HepG2 (cell line): ENCODE results near the gene PNPLA3. TPM values are rescaled to one million over a fixed set of nuclear protein-coding genes. Genes with fewer than 3 reads are reported as not detected.
A peak's percentile ranks its signal among the peaks of the same experiment; 100 is the strongest.

Source experiments
- ATAC-seq: fragments of 200-7000 bp; cut with Tn5 transposase; 3 replicates; pipeline ENCODE4 v1.9.1; 2020; ENCODE audit warnings: mild to moderate bottlenecking, moderate library complexity
- BruUV-seq: library from RNA; stranded (reverse); fragments of 400-500 nt; replicated peaks from 2 replicates; lab custom pipeline; 2021; lab: Mats Ljungman, UMichigan
- CTCF ChIA-PET: fragments of 300-600 bp; formaldehyde crosslinking; extraction: SDS; loops from one replicate; lab custom pipeline; 2021; ENCODE audit warnings: low total read pairs, inconsistent platforms, low intra/inter-chr PET ratio; lab: Yijun Ruan, JAX
- POLR2A ChIA-PET: fragments of 350-600 bp; sonication (Branson Sonifier 250); formaldehyde crosslinking; loops from one replicate; lab custom pipeline; 2020; ENCODE audit warnings: antibody characterized with exemption, inconsistent platforms; lab: Yijun Ruan, JAX
- DNase-seq: peaks from one replicate; pipeline ENCODE4 v3.0.0-alpha.2; 2015; ENCODE audit warnings: low spot score
- FAIRE-seq: peaks from 3 replicates; lab custom pipeline; 2011; peaks lifted over from hg19 to GRCh38; lab: Jason Lieb, UNC
- H2AFZ ChIP-seq: one replicate; pipeline ENCODE4 v1.6.1; 2011; ENCODE audit warnings: low read length, inconsistent platforms
- H3K27ac ChIP-seq: fragments of 300-600 bp; 3 replicates; pipeline ENCODE4 v1.8.0; 2011; ENCODE audit warnings: mixed run types, mild to moderate bottlenecking, mixed read lengths, low read length, inconsistent platforms; ENCODE audit not compliant: insufficient read depth; ENCODE audit errors: extremely low read length
- H3K27me3 ChIP-seq, 2 experiments: fragments of 200-600 bp in 1 of 2; 2 replicates in 1 of 2; 3 replicates in 1 of 2; pipeline versions ENCODE4 v1.6.0 to v1.8.0; 2011; ENCODE audit warnings: low read length in 2 of 2, mild to moderate bottlenecking in 2 of 2, moderate library complexity in 2 of 2, inconsistent platforms in 1 of 2; ENCODE audit not compliant: insufficient read depth in 2 of 2, control insufficient read depth in 1 of 2
- H3K36me3 ChIP-seq, 2 experiments: fragments of 200-600 bp in 1 of 2; replicated peaks in 1 of 2; 2 replicates in 1 of 2; 3 replicates in 1 of 2; pipeline versions ENCODE4 v1.5.1 to v1.8.0; 2011; ENCODE audit warnings: low read length in 2 of 2, inconsistent platforms in 1 of 2; ENCODE audit not compliant: insufficient read depth in 2 of 2, control insufficient read depth in 1 of 2
- H3K4me1 ChIP-seq: 2 replicates; pipeline ENCODE4 v1.5.1; 2012; ENCODE audit warnings: low read length, inconsistent platforms; ENCODE audit not compliant: insufficient read depth
- H3K4me2 ChIP-seq: 2 replicates; pipeline ENCODE4 v1.6.0; 2011; ENCODE audit warnings: low read depth, low read length, inconsistent platforms
- H3K4me3 ChIP-seq, 3 experiments: fragments of 200-600 bp in 1 of 3; sonication (generic), shearing (Covaris generic) in 1 of 3; replicated peaks in 1 of 3; 2 replicates each; pipeline ENCODE4 v1.5.1; 2011 to 2016; ENCODE audit warnings: low read length in 3 of 3, inconsistent platforms in 2 of 3, low read depth in 2 of 3, mild to moderate bottlenecking in 2 of 3, control low read depth in 1 of 3, mixed read lengths in 1 of 3; ENCODE audit not compliant: insufficient read depth in 1 of 3
- H3K79me2 ChIP-seq: one replicate; pipeline ENCODE4 v1.6.1; 2011; ENCODE audit warnings: low read length, inconsistent platforms; ENCODE audit not compliant: insufficient read depth
- H3K9ac ChIP-seq: 2 replicates; pipeline ENCODE4 v1.6.0; 2011; ENCODE audit warnings: mild to moderate bottlenecking, low read depth, low read length, inconsistent platforms; ENCODE audit not compliant: insufficient read depth
- H3K9me3 ChIP-seq: 2 replicates; pipeline ENCODE4 v1.5.1; 2012; ENCODE audit warnings: mild to moderate bottlenecking, low read length
- H4K20me1 ChIP-seq: 2 replicates; pipeline ENCODE4 v1.6.0; 2011; ENCODE audit warnings: inconsistent platforms, mild to moderate bottlenecking, low read length, moderate library complexity; ENCODE audit not compliant: insufficient read depth
- HOXA3 ChIP-seq: sonication (generic); formaldehyde crosslinking; IDR thresholded peaks from 2 replicates; pipeline ENCODE4 v1.5.0; 2020; ENCODE audit warnings: missing genetic modification reagents
- KLF12 ChIP-seq: sonication (generic); formaldehyde crosslinking; IDR thresholded peaks from 2 replicates; pipeline ENCODE4 v1.4.0; 2020; ENCODE audit warnings: missing genetic modification reagents, borderline replicate concordance
- ZNF703 ChIP-seq: sonication (generic); formaldehyde crosslinking; IDR thresholded peaks from 2 replicates; pipeline ENCODE4 v1.5.1; 2020; ENCODE audit warnings: missing genetic modification reagents, mild to moderate bottlenecking, moderate library complexity, borderline replicate concordance
- ZNF792 ChIP-seq: IDR thresholded peaks from 2 replicates; pipeline ENCODE4 v1.6.1; 2016
- WGBS: methylation state at CpG from one replicate; pipeline ENCODE4 v1.1.6; 2017; ENCODE audit warnings: low lambda C conversion rate; 5-methylcytosine and 5-hydroxymethylcytosine counted together
- in situ Hi-C: cut with HindIII; loops from 2 replicates; pipeline ENCODE4 v1.10.0; 2017; ENCODE audit warnings: low pct_unique_long_range_greater_than_20kb; ENCODE audit not compliant: extremely low pct_ligation_motif_present
- intact Hi-C: fragments of 100-400 bp; cut with micrococcal nuclease; formaldehyde crosslinking; loops from one replicate; pipeline ENCODE4 v1.10.0; 2022; ENCODE audit not compliant: unreplicated experiment
- polyA plus RNA-seq, 8 experiments: library from polyadenylated mRNA; depleted of rRNA in 3 of 8; stranded (reverse) in 7 of 8; unstranded in 1 of 8; fragments of >200 nt; fragmentation: Illumina TruSeq in 4 of 8; extraction: Trizol in 4 of 8; gene quantifications; 2 replicates each; pipeline versions ENCODE4 v1.2.1 to v1.2.3, GENCODE V29; 2011 to 2016; ENCODE audit warnings: low read depth in 4 of 8, missing spikeins in 1 of 8, mixed read lengths in 1 of 8; ENCODE audit not compliant: insufficient read depth in 1 of 8
- total RNA-seq, 5 experiments: library from RNA; depleted of rRNA; stranded (reverse); fragments of >200 nt; fragmentation: Illumina TruSeq; extraction: Trizol; gene quantifications; 2 replicates each; pipeline ENCODE4 v1.2.3, GENCODE V29; 2016; ENCODE audit warnings: low read depth in 1 of 5
- TF ChIP-seq, protein P1 (sequence below): sonication (generic); formaldehyde crosslinking; IDR thresholded peaks from 2 replicates; pipeline ENCODE4 v1.5.1; 2020; ENCODE audit warnings: mild to moderate bottlenecking, missing genetic modification reagents, moderate library complexity

Gene PNPLA3
- total and polyA plus RNA-seq, 2 of the 13 experiments (the other 11 are each of a cell fraction or from before 2014, with no cell fraction given): 16.9 to 19.8 TPM

DNA sequence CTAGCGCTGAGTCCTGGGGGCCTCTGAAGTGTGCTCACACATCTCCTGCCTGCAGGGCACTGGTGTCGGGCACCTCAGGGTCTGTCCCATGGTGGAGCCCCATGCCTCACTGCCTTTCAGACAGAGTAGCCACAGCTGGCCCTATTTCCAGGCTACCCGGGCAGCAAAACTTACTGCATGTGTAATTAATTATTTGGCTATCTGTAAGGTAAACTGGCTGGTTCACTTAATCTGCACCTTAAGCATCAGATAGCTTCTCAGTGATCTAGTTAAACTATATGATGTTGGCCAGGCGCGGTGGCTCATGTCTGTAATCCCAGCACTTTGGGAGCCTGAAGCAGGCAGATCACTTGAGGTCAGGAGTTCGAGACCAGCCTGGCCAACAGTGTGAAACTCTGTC, 5.3 kb downstream of the PNPLA3 start:
- peaks cover 13% of the 10 kb centered on the region for H3K79me2 ChIP-seq
- 0 out of 2 replicates have a peak overlapping the region, but pooled peaks have one; percentile 25 for H3K4me2 ChIP-seq
- intact Hi-C loops: no loop called here
- H3K4me3 ChIP-seq: no peak overlapping the region
- no peak overlapping the region for H2AFZ ChIP-seq
- POLR2A ChIA-PET: interaction anchor here (1.4 kb wide), 1 partner anchor 26 kb away, joined by 4 read pairs; the partner anchor contains the start of gene SAMM50
- H3K27me3 ChIP-seq: no peaks in the 10 kb centered on the region; a peak in 1 of 5 replicates
- no peaks in the 10 kb centered on the region for H3K9me3 ChIP-seq
- H3K27ac ChIP-seq: peak overlapping the region; percentile 28
- in situ Hi-C loops: no loop called here
- TF ChIP-seq ZNF792 (no peak), KLF12 (CRISPR knock-in tag) (0 out of 2 replicates have a peak, but pooled peaks have one; percentile 24), HOXA3 (CRISPR knock-in tag) (0 out of 2 replicates have a peak, but pooled peaks have one; percentile 2), ZNF703 (0 out of 2 replicates have a peak, but pooled peaks have one; percentile 10)
- TF ChIP-seq, protein P1, sequence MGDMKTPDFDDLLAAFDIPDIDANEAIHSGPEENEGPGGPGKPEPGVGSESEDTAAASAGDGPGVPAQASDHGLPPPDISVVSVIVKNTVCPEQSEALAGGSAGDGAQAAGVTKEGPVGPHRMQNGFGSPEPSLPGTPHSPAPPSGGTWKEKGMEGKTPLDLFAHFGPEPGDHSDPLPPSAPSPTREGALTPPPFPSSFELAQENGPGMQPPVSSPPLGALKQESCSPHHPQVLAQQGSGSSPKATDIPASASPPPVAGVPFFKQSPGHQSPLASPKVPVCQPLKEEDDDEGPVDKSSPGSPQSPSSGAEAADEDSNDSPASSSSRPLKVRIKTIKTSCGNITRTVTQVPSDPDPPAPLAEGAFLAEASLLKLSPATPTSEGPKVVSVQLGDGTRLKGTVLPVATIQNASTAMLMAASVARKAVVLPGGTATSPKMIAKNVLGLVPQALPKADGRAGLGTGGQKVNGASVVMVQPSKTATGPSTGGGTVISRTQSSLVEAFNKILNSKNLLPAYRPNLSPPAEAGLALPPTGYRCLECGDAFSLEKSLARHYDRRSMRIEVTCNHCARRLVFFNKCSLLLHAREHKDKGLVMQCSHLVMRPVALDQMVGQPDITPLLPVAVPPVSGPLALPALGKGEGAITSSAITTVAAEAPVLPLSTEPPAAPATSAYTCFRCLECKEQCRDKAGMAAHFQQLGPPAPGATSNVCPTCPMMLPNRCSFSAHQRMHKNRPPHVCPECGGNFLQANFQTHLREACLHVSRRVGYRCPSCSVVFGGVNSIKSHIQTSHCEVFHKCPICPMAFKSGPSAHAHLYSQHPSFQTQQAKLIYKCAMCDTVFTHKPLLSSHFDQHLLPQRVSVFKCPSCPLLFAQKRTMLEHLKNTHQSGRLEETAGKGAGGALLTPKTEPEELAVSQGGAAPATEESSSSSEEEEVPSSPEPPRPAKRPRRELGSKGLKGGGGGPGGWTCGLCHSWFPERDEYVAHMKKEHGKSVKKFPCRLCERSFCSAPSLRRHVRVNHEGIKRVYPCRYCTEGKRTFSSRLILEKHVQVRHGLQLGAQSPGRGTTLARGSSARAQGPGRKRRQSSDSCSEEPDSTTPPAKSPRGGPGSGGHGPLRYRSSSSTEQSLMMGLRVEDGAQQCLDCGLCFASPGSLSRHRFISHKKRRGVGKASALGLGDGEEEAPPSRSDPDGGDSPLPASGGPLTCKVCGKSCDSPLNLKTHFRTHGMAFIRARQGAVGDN (CRISPR knock-in tag): peak; percentile 18; the same call in 1 of the 2 replicates
- peaks cover 43% of the 10 kb centered on the region for H3K4me1 ChIP-seq
- peaks cover 22% of the 10 kb centered on the region for H4K20me1 ChIP-seq
- ATAC-seq: no peak
- H3K36me3 ChIP-seq: peaks cover 15 to 34% of the 10 kb centered on the region in 2 experiments
- no peak for FAIRE-seq
- 78% methylated on average over 5 of the region's 6 CpGs for WGBS
- CTCF ChIA-PET: no interaction called here
- no peak overlapping the region for H3K9ac ChIP-seq
- no TSS peak for BruUV-seq
- DNase-seq: no peak
